HuH-7.5 (cell line): ENCODE results near the gene CMTM7.
"Not testable (repeated sequence)": the region's sequence is repeated elsewhere in the genome, so short reads cannot be mapped to it uniquely, and the experiment has no call there.

Experiments used
- DNase-seq: peaks from one replicate; pipeline ENCODE4 v3.0.0; 2011; ENCODE audit warnings: low spot score

The CMTM7 gene

GRCh38 chr3:32436816-32437189, 45.1 kb downstream of the CMTM7 start:
- DNase-seq = no peak

DNA sequence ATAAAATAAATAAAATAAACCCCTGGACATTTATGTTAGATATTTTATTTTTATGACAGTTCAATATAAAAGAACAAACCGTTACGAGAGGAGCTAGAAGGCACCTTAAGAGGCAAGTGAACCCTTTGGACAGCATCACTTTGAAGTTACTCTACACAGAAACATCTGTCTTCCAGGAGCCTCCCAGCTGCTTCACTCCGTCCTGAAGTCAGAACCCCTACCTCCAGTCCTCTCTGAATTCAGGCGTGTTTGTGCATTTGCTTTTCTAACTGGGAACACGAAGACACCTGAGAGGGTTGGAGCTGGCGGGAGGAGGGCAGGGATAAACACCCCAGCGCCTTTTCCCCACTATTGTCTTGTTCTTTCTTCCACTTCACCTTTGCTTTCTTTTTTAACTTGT, 46.2 kb downstream of the CMTM7 start:
- no peak for DNase-seq

- no peak for DNase-seq
These were observed 47.1 kb downstream of the CMTM7 start for GRCh38 chr3:32438596-32439344.

- DNase-seq = not testable (repeated sequence)
These were observed 47.8 kb downstream of the CMTM7 start for GRCh38 chr3:32439421-32439820.

- no peak for DNase-seq
These were observed 49.1 kb downstream of the CMTM7 start for GRCh38 chr3:32440611-32441350.

DNA sequence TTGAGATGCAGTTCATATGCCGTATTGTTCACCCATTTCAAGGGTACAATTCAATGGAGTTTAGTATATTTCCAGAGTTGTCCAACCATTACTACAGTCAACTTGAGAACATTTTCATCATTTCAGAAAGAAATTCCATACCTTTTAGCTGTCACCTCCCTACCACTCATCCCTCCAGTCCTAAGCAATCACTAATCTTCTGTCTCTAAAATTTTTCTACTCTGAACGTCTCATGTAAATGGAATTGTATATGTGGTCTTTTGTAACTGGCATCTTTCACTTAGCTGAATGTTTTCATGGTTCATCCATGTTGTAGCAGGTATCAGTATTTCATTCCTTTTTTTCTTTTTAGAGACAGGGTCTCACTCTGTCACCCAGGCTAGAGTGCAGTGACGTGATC, 51.1 kb downstream of the CMTM7 start:
- DNase-seq = no peak

- no peak for DNase-seq
These were observed 51.8 kb downstream of the CMTM7 start for GRCh38 chr3:32443478-32443877.

DNA sequence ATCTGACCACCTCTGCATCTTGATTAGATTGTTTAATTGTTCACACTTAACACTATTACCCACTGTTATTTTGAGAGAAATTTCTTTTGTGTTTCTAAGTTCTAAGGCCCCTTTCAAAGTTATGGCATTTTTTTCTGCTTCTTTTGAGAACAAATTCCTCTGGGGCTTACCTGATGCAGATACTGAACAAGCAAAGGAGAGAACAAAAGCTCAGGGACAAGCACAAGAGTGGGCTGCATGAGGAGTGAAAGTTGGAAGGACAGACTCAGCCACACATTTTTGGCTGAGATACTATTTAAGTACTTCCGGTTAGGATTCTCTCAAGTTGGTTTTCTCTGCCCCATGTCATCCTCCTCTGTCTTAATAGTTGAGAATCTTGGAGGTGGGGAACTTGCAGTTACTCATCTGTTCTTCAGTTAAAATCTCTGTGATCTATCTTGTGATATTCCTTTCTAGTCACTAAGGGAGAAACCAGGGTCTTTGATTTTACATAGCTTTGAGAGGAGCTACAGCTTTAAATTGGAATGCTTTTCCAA, 56.3 kb downstream of the CMTM7 start:
- no peak for DNase-seq

GRCh38 chr3:32448686-32449474, 57.2 kb downstream of the CMTM7 start:
- no peak for DNase-seq

- DNase-seq = no peak
These were observed 58.0 kb downstream of the CMTM7 start for GRCh38 chr3:32449691-32450090.

- no peak for DNase-seq
These were observed 58.8 kb downstream of the CMTM7 start for GRCh38 chr3:32450426-32450825.

DNA sequence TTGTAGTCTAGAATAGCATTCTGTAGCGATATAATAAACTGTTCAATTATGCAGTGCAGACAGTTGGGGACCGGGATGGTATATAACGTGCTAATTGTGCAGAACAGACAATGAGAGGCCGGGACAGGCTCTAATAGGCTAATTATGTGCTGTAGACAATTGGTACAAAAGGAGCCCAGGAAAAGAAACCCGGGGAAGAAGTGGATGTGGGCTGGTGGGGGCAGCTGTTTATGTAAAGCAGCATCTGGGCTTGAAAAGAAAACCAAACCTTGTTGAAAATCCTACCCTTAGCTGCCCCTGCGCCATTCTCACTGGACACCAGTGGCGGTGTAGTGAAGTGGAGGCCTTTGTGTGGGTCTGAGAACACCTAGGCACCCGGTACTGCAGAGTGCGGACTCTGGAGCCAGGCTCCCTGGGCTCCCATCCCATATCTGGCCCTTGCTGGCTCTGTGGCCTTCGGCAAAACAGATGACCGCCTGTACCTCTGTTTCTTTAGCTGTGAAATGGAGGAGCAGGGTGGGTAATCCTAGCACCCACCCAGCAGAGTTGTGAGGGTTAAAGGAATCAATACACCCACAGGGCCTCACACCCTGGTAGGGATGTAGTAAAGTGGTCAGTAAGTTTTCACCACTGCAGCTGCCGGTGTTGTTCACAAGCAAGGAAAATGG, 59.5 kb downstream of the CMTM7 start:
- no peak for DNase-seq

- no peak for DNase-seq
These were observed 60.4 kb downstream of the CMTM7 start for GRCh38 chr3:32452009-32452408.

DNA sequence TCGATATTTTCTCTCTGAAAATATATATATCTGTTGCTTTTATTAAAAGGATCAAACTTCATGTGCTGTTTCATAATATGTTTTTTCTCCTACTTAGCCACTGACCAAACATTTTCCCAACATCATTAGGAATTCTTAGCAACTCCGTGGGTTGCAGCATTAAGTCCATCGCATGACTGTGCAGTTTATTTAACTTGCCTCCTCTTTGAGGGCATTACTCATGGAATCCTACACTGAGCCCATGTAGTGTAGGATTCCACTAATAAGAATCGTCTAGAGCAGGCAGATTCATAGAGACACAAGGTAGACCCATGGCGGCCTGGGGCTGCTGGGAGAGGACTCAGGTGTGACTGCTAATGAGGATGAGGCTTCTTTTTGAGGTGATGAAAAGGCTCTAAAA, 61.7 kb downstream of the CMTM7 start:
- DNase-seq = no peak

DNA sequence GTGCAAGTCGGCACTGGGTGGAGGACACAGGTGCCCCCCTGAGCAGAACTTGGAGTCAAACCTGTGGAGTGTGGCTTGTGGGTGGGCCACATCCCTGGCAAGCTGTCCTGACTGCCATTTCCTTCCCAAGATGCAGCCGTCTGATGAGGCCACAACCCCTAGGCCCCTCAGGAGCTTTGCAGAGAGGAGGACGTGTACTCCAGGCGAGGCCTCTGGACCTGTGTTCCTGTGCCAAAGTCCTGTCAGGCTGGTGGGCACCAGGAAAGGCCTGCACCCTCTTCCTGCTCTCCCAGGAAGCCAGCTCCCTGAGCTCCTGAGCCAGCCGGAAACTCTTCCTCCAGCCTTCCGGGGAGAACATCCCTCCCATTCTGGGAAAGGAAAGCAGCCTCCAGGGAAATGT, 62.5 kb downstream of the CMTM7 start:
- no peak for DNase-seq

GRCh38 chr3:32454731-32455608, 63.3 kb downstream of the CMTM7 start:
- no peak for DNase-seq

DNA sequence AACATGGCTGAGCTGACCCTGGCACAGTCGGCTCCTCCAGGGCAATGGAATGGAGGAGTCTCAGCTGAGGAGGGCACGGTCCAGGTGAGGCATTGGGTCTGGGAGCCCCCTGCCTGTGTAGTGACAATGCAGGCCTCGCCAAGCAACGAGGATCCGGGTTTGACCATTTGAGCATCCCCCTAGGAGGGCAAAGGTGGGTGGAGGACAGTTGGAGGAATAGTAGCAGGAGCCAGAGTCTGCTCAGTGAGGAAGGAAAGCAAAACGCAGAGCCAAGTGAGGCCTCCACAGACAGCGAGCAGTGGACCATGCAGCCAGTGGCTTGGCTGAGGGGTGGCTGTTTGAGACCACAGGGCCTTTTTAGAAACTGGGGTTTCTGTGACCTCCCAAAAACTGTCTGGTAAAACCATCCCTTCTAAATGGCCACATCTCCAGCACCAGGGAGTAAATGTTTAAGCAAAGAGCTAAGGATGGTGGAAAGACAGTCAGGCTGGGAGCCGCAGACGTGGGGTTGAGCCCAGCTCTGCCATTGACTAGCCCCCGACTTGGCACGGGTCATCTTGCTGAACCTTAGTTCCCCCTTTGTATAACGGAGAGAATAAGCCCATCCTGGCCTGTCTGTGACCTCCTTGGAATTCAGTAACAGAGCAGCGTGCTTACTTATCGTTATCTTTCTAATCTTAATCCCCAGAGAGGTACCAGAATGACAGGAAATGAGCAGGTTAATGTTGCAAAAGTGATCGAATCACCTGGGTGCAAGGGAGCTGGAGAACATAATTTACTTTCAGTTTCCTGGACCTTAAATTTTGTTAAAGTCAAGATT, 64.2 kb downstream of the CMTM7 start:
- no peak for DNase-seq

DNA sequence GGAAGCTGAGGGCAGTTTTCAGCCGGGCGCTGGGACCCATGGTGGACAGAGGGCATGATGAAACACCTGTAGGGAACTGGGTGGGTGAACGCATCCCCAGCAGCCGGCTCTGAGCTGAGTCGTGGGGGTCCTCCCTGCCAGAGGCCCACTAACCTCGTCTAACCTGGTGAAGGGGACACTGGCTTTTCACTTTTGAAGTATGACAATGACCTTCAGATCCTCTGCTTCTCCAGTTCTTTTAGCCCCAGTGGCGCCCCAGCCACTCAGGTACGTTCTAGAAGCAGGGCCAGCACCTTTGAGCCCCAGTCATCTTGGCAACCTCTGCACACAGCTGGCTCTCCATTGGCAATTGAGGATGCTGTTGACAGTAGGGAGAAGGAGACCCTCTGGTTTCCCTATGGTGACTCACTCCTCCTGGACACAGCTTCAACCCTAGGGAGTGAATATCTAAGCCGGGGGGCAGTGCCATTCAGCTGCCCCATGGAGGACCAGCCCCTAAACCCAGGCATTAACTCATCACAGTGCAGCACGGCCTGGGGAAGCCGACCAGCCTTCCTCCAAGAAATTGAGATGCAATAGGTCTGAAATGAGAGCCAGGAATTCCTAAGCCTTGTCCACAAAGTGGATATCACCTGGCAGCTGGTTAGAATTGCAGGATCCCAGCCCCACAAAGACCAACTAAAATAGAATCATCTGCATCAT, 64.9 kb downstream of the CMTM7 start:
- no peak for DNase-seq

DNA sequence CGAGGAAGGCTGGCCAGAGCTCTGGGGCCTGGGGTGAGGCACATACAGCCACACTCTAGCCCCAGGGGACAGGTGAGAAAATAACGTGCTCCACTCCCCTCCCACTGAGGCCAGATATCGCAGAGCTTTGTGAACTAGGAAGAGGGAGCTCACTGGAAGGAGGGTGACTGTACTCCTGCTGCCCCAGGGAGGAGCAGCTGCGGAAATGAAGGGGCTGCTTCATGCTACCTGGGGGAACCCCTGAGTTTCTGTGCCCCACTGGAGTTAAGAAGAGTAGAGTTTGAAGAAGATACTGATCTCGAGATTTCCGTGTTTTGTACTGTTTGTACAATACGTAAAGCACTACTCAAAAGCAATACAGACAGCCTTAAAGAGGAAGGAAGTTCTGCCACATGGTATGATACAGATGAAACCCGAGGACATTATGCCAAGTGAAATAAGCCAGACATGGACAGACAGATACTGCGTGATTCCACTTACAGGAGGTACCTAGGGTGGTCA, 66.4 kb downstream of the CMTM7 start:
- DNase-seq = no peak
